ENCODE measurements around the gene SWAP70.
"Not testable (repeated sequence)": the region's sequence is repeated elsewhere in the genome, so short reads cannot be mapped to it uniquely, and the experiment has no call there.

SWAP70 gene

GRCh38 chr11:9741260-9741659 is 77.4 kb downstream of the SWAP70 start:
- no peak overlapping the region for H3K4me3 ChIP-seq (ENCODE audit: low read length)
- H3K27me3 ChIP-seq (ENCODE audit: control insufficient read depth, low read length), result no peaks in the 10 kb centered on the region
- H4K20me1 ChIP-seq (ENCODE audit: control insufficient read depth, insufficient read depth, low read depth, low read length), result peaks cover 2% of the 10 kb centered on the region; the same call in 1 of the 2 replicates
- no peak for TF ChIP-seq EZH2phosphoT487 (IDR thresholded peaks at IDR 0.05; ENCODE audit: borderline replicate concordance, low read length)
- no peak for TF ChIP-seq CTCF (IDR thresholded peaks at IDR 0.05; ENCODE audit: low read depth, low read length, poor library complexity, severe bottlenecking)
- H3K27ac ChIP-seq (ENCODE audit: low read depth, low read length), result peak overlapping the region; percentile 85
- H3K36me3 ChIP-seq (ENCODE audit: control insufficient read depth, low read length), result peaks cover 82% of the 10 kb centered on the region
- no peak overlapping the region for H3K4me2 ChIP-seq (ENCODE audit: low read length)
- peaks cover 89% of the 10 kb centered on the region for H3K4me1 ChIP-seq (ENCODE audit: control insufficient read depth, low read length)
- no peaks in the 10 kb centered on the region for H3K9me2 ChIP-seq (replicated peaks; ENCODE audit: control insufficient read depth, low read length)
- H3K79me2 ChIP-seq (ENCODE audit: control insufficient read depth, low read length), result peaks cover 64% of the 10 kb centered on the region
- H3K9me3 ChIP-seq (ENCODE audit: control insufficient read depth, insufficient read depth, low read length), result no peaks in the 10 kb centered on the region
- peaks cover 87% of the 10 kb centered on the region for H3F3A ChIP-seq (ENCODE audit: control insufficient read depth, insufficient read depth)

GRCh38 chr11:9743512-9743911 is 79.6 kb downstream of the SWAP70 start:
- Histone ChIP-seq H3K79me2 (ENCODE audit: control insufficient read depth, low read length) (peaks cover 66% of the 10 kb centered on the region), H3K4me1 (ENCODE audit: control insufficient read depth, low read length) (peaks cover 89% of the 10 kb centered on the region), H3K36me3 (ENCODE audit: control insufficient read depth, low read length) (peaks cover 83% of the 10 kb centered on the region), H3K27ac (ENCODE audit: low read depth, low read length) (peak overlapping the region; percentile 96), H3K4me3 (ENCODE audit: low read length) (peak overlapping the region; percentile 62), H3F3A (ENCODE audit: control insufficient read depth, insufficient read depth) (peaks cover 84% of the 10 kb centered on the region), H3K4me2 (ENCODE audit: low read length) (peak overlapping the region; percentile 74)
- not testable (repeated sequence) for H3K9me3 ChIP-seq (ENCODE audit: control insufficient read depth, insufficient read depth, low read length); H3K27me3 ChIP-seq (ENCODE audit: control insufficient read depth, low read length); H4K20me1 ChIP-seq (ENCODE audit: control insufficient read depth, insufficient read depth, low read depth, low read length); H3K9me2 ChIP-seq (replicated peaks; ENCODE audit: control insufficient read depth, low read length)

- Histone ChIP-seq H3K4me2 (ENCODE audit: low read length) (peak overlapping the region; percentile 74), H3K9me2 (replicated peaks; ENCODE audit: control insufficient read depth, low read length) (no peaks in the 10 kb centered on the region), H3K36me3 (ENCODE audit: control insufficient read depth, low read length) (peaks cover 80% of the 10 kb centered on the region), H3K27ac (ENCODE audit: low read depth, low read length) (peak overlapping the region; percentile 96), H3K9me3 (ENCODE audit: control insufficient read depth, insufficient read depth, low read length) (no peaks in the 10 kb centered on the region), H3K4me3 (ENCODE audit: low read length) (peak overlapping the region; percentile 62), H3F3A (ENCODE audit: control insufficient read depth, insufficient read depth) (peaks cover 77% of the 10 kb centered on the region), H4K20me1 (ENCODE audit: control insufficient read depth, insufficient read depth, low read depth, low read length) (no peaks in the 10 kb centered on the region), H3K79me2 (ENCODE audit: control insufficient read depth, low read length) (peaks cover 57% of the 10 kb centered on the region), H3K27me3 (ENCODE audit: control insufficient read depth, low read length) (no peaks in the 10 kb centered on the region), H3K4me1 (ENCODE audit: control insufficient read depth, low read length) (peaks cover 82% of the 10 kb centered on the region)
- no peak for TF ChIP-seq CTCF (IDR thresholded peaks at IDR 0.05; ENCODE audit: low read depth, low read length, poor library complexity, severe bottlenecking)
- no peak for TF ChIP-seq EZH2phosphoT487 (IDR thresholded peaks at IDR 0.05; ENCODE audit: borderline replicate concordance, low read length)
Observed at GRCh38 chr11:9745411-9746211, 81.7 kb downstream of the SWAP70 start.

GRCh38 chr11:9747229-9747628 is 83.4 kb downstream of the SWAP70 start:
- peak overlapping the region; percentile 62 for H3K4me3 ChIP-seq (ENCODE audit: low read length)
- peaks cover 80% of the 10 kb centered on the region for H3K36me3 ChIP-seq (ENCODE audit: control insufficient read depth, low read length)
- peak overlapping the region; percentile 96 for H3K27ac ChIP-seq (ENCODE audit: low read depth, low read length)
- no peaks in the 10 kb centered on the region for H4K20me1 ChIP-seq (ENCODE audit: control insufficient read depth, insufficient read depth, low read depth, low read length)
- H3K9me3 ChIP-seq (ENCODE audit: control insufficient read depth, insufficient read depth, low read length), result no peaks in the 10 kb centered on the region
- H3K9me2 ChIP-seq (replicated peaks; ENCODE audit: control insufficient read depth, low read length), result no peaks in the 10 kb centered on the region
- no peaks in the 10 kb centered on the region for H3K27me3 ChIP-seq (ENCODE audit: control insufficient read depth, low read length)
- no peak for TF ChIP-seq CTCF (IDR thresholded peaks at IDR 0.05; ENCODE audit: low read depth, low read length, poor library complexity, severe bottlenecking)
- TF ChIP-seq EZH2phosphoT487 (IDR thresholded peaks at IDR 0.05; ENCODE audit: borderline replicate concordance, low read length), result no peak
- peaks cover 47% of the 10 kb centered on the region for H3K79me2 ChIP-seq (ENCODE audit: control insufficient read depth, low read length)
- H3K4me2 ChIP-seq (ENCODE audit: low read length), result peak overlapping the region; percentile 74
- peaks cover 84% of the 10 kb centered on the region for H3K4me1 ChIP-seq (ENCODE audit: control insufficient read depth, low read length)
- H3F3A ChIP-seq (ENCODE audit: control insufficient read depth, insufficient read depth), result peaks cover 66% of the 10 kb centered on the region
